GM12878 (cell line): ENCODE results near the gene CYP26A1. TPM values are rescaled to one million over a fixed set of nuclear protein-coding genes. Genes with fewer than 3 reads are reported as not detected.
A peak's percentile ranks its signal among the peaks of the same experiment; 100 is the strongest.

Experiments used
- BMI1 ChIP-seq: fragments of 450-650 bp; IDR thresholded peaks from 2 replicates; pipeline ENCODE4 v1.6.1; 2016; ENCODE audit warnings: mild to moderate bottlenecking, moderate library complexity, borderline replicate concordance
- CEBPZ ChIP-seq: fragments of 150-350 bp; IDR thresholded peaks from 2 replicates; pipeline ENCODE4 v1.6.1; 2016; ENCODE audit warnings: low read depth, low read length
- ESRRA ChIP-seq: IDR thresholded peaks from 2 replicates; pipeline ENCODE4 v1.6.1; 2012; ENCODE audit warnings: mild to moderate bottlenecking, low read length, improper control_type of control experiment
- ETV6 ChIP-seq, 2 experiments: fragments of 450-650 bp in 1 of 2; IDR thresholded peaks in 1 of 2; conservative IDR thresholded peaks in 1 of 2; 2 replicates each; pipeline ENCODE4 v1.6.1; 2014; ENCODE audit warnings: antibody characterized with exemption in 1 of 2, borderline replicate concordance in 1 of 2, low read depth in 1 of 2, mild to moderate bottlenecking in 1 of 2, moderate library complexity in 1 of 2
- HCFC1 ChIP-seq: fragments of 150-350 bp; IDR thresholded peaks from 2 replicates; pipeline ENCODE4 v1.6.1; 2014; ENCODE audit warnings: low read length
- IKZF2 ChIP-seq, 2 experiments: fragments of 450-650 bp; IDR thresholded peaks; 2 replicates each; pipeline ENCODE4 v1.6.1; 2017; ENCODE audit warnings: mild to moderate bottlenecking in 2 of 2, moderate library complexity in 2 of 2
- MAX ChIP-seq: IDR thresholded peaks from 2 replicates; pipeline ENCODE4 v1.6.1; 2012; ENCODE audit warnings: low read depth, low read length, improper control_type of control experiment
- NFXL1 ChIP-seq: fragments of 450-650 bp; IDR thresholded peaks from 2 replicates; pipeline ENCODE4 v1.6.1; 2017; ENCODE audit warnings: antibody characterized with exemption, mild to moderate bottlenecking, borderline replicate concordance
- PKNOX1 ChIP-seq: fragments of 450-650 bp; IDR thresholded peaks from 2 replicates; pipeline ENCODE4 v1.6.1; 2016; ENCODE audit warnings: mild to moderate bottlenecking
- POLR2A ChIP-seq: IDR thresholded peaks from 2 replicates; pipeline ENCODE4 v1.6.1; 2011; ENCODE audit warnings: low read depth, mild to moderate bottlenecking, low read length
- POLR2AphosphoS2 ChIP-seq: IDR thresholded peaks from 2 replicates; pipeline ENCODE4 v1.6.1; 2011; ENCODE audit warnings: low read depth, mild to moderate bottlenecking, low read length, improper control_type of control experiment, moderate library complexity
- RAD21 ChIP-seq: IDR thresholded peaks from 2 replicates; pipeline ENCODE4 v1.6.1; 2011; ENCODE audit warnings: mild to moderate bottlenecking, low read depth, low read length, moderate library complexity; ENCODE audit not compliant: insufficient read depth
- RAD51 ChIP-seq: fragments of 450-650 bp; IDR thresholded peaks from 2 replicates; pipeline ENCODE4 v1.6.1; 2016; ENCODE audit warnings: moderate library complexity, mild to moderate bottlenecking, inconsistent platforms
- REST ChIP-seq: IDR thresholded peaks from 2 replicates; pipeline ENCODE4 v1.6.1; 2012; ENCODE audit warnings: mild to moderate bottlenecking, low read depth, low read length
- RUNX3 ChIP-seq: IDR thresholded peaks from 2 replicates; pipeline ENCODE4 v1.6.1; 2012; ENCODE audit warnings: low read length, inconsistent platforms
- SMAD5 ChIP-seq: IDR thresholded peaks from 2 replicates; pipeline ENCODE4 v1.6.1; 2016; ENCODE audit warnings: antibody characterized with exemption, low read depth
- TBL1XR1 ChIP-seq: IDR thresholded peaks from 2 replicates; pipeline ENCODE4 v1.6.1; 2012; ENCODE audit warnings: low read depth, low read length, improper control_type of control experiment
- ZBED1 ChIP-seq: IDR thresholded peaks from 2 replicates; pipeline ENCODE4 v1.6.1; 2016; ENCODE audit warnings: borderline replicate concordance
- polyA plus RNA-seq, 11 experiments: library from polyadenylated mRNA; depleted of rRNA in 4 of 11; unstranded in 6 of 11; stranded (reverse) in 5 of 11; fragments of >200 nt; fragmentation: Nextera tagmentation in 4 of 11; fragmentation: Illumina TruSeq in 1 of 11; extraction: Ambion mirVana in 4 of 11; extraction: Trizol in 1 of 11; gene quantifications; 1 replicate in 1 of 11; 2 replicates in 10 of 11; pipeline versions ENCODE4 v1.2.1 to v1.2.3, GENCODE V29; 2011 to 2016; ENCODE audit warnings: inconsistent platforms in 2 of 11, missing spikeins in 2 of 11, low read depth in 1 of 11
- total RNA-seq, 4 experiments: library from RNA; depleted of rRNA in 3 of 4; stranded (reverse); fragments of >200 nt in 3 of 4; fragmentation: Illumina TruSeq in 1 of 4; extraction: Trizol in 1 of 4; gene quantifications; 2 replicates each; pipeline versions ENCODE4 v1.2.1 to v1.2.3, GENCODE V29; 2013 to 2021

Gene CYP26A1
- total and polyA plus RNA-seq, 10 of the 15 experiments (the other 5 are each of a cell fraction or from before 2014, with no cell fraction given), result not detected

GRCh38 chr10:93039721-93040120, 34.0 kb upstream of the CYP26A1 start (continued):
- TF ChIP-seq REST, result no peak
- no peak for TF ChIP-seq RUNX3
- TF ChIP-seq CEBPZ, result no peak
- peak; percentile 17; the same call in 1 of the 2 replicates for TF ChIP-seq RAD51
- no peak for TF ChIP-seq ETV6 (conservative IDR thresholded peaks at IDR 0.05 in 1 of 2, IDR thresholded peaks at IDR 0.05 in 1 of 2; ENCODE audit: borderline replicate concordance in 1 of 2, low read depth in 1 of 2)
- TF ChIP-seq BMI1, result no peak
- no peak for TF ChIP-seq TBL1XR1
- no peak for TF ChIP-seq MAX
- no peak for TF ChIP-seq HCFC1
- peak; percentile 47; the same call in 1 of the 2 replicates for TF ChIP-seq PKNOX1
- TF ChIP-seq POLR2A, result no peak
- TF ChIP-seq SMAD5, result no peak
- TF ChIP-seq NFXL1, result no peak
- no peak for TF ChIP-seq POLR2AphosphoS2
- TF ChIP-seq ESRRA, result no peak
- no peak for TF ChIP-seq ZBED1
- TF ChIP-seq IKZF2 (IDR thresholded peaks at IDR 0.05), result no peak
- TF ChIP-seq RAD21, result peak; percentile 80
- TF ChIP-seq, all 136 proteins: peak for 8
